Uterus (tissue), 2 donors: ENCODE measurements around the gene PCDHB14.

Source experiments
- POLR2A ChIP-seq, 2 donors: fragments of 450-650 bp; IDR thresholded peaks; one replicate each; pipeline ENCODE4 v1.6.1; 2016; ENCODE audit warnings: antibody characterized with exemption in 2 of 2, mild to moderate bottlenecking in 1 of 2, moderate library complexity in 1 of 2
- TF ChIP-seq, protein P1 (sequence below), 4 experiments: fragments of 200-600 bp in 2 of 4; fragments of 450-650 bp in 2 of 4; sonication (generic) in 2 of 4; IDR thresholded peaks; one replicate each; pipeline ENCODE4 v1.5.1; 2016 to 2019; ENCODE audit warnings: antibody characterized with exemption in 4 of 4, mild to moderate bottlenecking in 2 of 4, moderate library complexity in 1 of 4

DNA sequence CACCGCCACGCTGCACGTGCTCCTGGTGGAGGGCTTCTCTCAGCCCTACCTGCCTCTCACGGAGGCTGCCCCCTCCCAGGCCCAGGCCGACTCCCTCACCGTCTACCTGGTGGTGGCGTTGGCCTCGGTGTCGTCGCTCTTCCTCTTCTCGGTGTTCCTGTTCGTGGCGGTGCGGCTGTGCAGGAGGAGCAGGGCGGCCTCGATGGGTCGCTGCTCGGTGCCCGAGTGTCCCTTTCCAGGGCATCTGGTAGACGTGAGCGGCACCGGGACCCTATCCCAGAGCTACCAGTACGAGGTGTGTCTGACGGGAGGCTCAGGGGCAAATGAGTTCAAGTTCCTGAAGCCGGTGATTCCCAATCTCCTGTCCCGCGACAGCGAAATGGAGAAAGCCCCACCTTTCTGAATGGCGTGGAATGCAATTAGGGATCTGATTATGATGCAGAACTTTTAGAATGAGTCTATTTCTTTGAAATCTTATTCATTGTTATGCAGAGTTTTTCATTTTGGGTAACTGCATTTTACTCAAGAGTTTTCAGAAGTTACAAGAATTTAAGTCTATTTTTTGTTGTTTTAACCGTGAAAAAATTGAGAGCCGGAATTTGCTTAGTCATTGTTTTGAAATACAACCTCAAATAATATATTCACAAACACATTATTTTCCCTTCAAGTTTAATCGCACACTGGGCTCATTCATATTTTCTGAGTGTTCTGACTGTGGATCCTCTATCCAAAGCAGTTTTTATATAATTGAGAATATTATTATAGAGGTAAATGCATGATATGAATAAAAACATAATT is 13.6 kb downstream of the PCDHB14 start:
- TF ChIP-seq, protein P1, sequence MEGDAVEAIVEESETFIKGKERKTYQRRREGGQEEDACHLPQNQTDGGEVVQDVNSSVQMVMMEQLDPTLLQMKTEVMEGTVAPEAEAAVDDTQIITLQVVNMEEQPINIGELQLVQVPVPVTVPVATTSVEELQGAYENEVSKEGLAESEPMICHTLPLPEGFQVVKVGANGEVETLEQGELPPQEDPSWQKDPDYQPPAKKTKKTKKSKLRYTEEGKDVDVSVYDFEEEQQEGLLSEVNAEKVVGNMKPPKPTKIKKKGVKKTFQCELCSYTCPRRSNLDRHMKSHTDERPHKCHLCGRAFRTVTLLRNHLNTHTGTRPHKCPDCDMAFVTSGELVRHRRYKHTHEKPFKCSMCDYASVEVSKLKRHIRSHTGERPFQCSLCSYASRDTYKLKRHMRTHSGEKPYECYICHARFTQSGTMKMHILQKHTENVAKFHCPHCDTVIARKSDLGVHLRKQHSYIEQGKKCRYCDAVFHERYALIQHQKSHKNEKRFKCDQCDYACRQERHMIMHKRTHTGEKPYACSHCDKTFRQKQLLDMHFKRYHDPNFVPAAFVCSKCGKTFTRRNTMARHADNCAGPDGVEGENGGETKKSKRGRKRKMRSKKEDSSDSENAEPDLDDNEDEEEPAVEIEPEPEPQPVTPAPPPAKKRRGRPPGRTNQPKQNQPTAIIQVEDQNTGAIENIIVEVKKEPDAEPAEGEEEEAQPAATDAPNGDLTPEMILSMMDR (IDR thresholded peaks at IDR 0.05) = no peak
- TF ChIP-seq POLR2A (IDR thresholded peaks at IDR 0.05) = no peak
